Uterus (tissue), 2 donors: ENCODE measurements around the gene NR2E1.

Experiments
- CTCF ChIP-seq, 4 experiments: fragments of 200-600 bp in 2 of 4; fragments of 450-650 bp in 2 of 4; sonication (generic) in 2 of 4; IDR thresholded peaks; one replicate each; pipeline ENCODE4 v1.5.1; 2016 to 2019; ENCODE audit warnings: antibody characterized with exemption in 4 of 4, mild to moderate bottlenecking in 2 of 4, moderate library complexity in 1 of 4
- POLR2A ChIP-seq, 2 donors: fragments of 450-650 bp; IDR thresholded peaks; one replicate each; pipeline ENCODE4 v1.6.1; 2016; ENCODE audit warnings: antibody characterized with exemption in 2 of 2, mild to moderate bottlenecking in 1 of 2, moderate library complexity in 1 of 2

GRCh38 chr6:108130262-108130661 lies 35.6 kb upstream of the NR2E1 start:
- TF ChIP-seq CTCF (IDR thresholded peaks at IDR 0.05) (no peak), POLR2A (IDR thresholded peaks at IDR 0.05) (no peak)
